GM21447 (cell line): ENCODE measurements around the gene MYLK3.
"Not testable (repeated sequence)": the region's sequence is repeated elsewhere in the genome, so short reads cannot be mapped to it uniquely, and the experiment has no call there.

ENCODE experiments used
- ATAC-seq: cut with Tn5 transposase; IDR thresholded peaks from one replicate; pipeline ENCODE4 v1.9.1; 2021; ENCODE audit not compliant: unreplicated experiment

The MYLK3 gene

GRCh38 chr16:46690281-46691178 lies 57.6 kb downstream of the MYLK3 start:
- no peak for ATAC-seq

GRCh38 chr16:46689365-46690280 lies 58.5 kb downstream of the MYLK3 start, which contains the start of gene ORC6:
Gene ORC6 (plus strand): TSS chr16:46689659. CDS start chr16:46689706, 47 bp downstream.
- peak; percentile 69 for ATAC-seq

- peak; percentile 83 for ATAC-seq
Measured at GRCh38 chr16:46688654-46689364, 59.3 kb downstream of the MYLK3 start, which contains the start of gene VPS35. Gene VPS35 (minus strand): TSS chr16:46689178. CDS start chr16:46689133, 45 bp downstream.

GRCh38 chr16:46688101-46688653 lies 60.0 kb downstream of the MYLK3 start:
- ATAC-seq = no peak

- ATAC-seq = no peak
Measured at GRCh38 chr16:46687486-46687885, 60.7 kb downstream of the MYLK3 start.

- ATAC-seq = no peak
Measured at GRCh38 chr16:46686815-46687473, 61.2 kb downstream of the MYLK3 start.

- not testable (repeated sequence) for ATAC-seq
Measured at GRCh38 chr16:46681867-46682266, 66.3 kb downstream of the MYLK3 start.

- not testable (repeated sequence) for ATAC-seq
Measured at GRCh38 chr16:46677943-46678342, 70.2 kb downstream of the MYLK3 start.

- peak; percentile 81 for ATAC-seq
Measured at GRCh38 chr16:46673320-46674013, 74.7 kb downstream of the MYLK3 start.

- ATAC-seq = no peak
Measured at GRCh38 chr16:46662123-46662522, 86.0 kb downstream of the MYLK3 start.

- peak; percentile 97 for ATAC-seq
Measured at GRCh38 chr16:46658925-46659324, 89.2 kb downstream of the MYLK3 start.
